MM.1S (cell line): ENCODE results near the gene HDDC3.
A peak's percentile ranks its signal among the peaks of the same experiment; 100 is the strongest.

Experiments
- DNase-seq: peaks from one replicate; pipeline ENCODE4 v3.0.0-alpha.2; 2015
- H2AFZ ChIP-seq: fragments of 300-600 bp; sonication (generic); 2 replicates; pipeline ENCODE4 v1.6.0; 2016; ENCODE audit warnings: antibody characterized with exemption, low read length
- H3F3A ChIP-seq: fragments of 300-600 bp; sonication (generic); 2 replicates; pipeline ENCODE4 v1.6.1; 2016; ENCODE audit warnings: mild to moderate bottlenecking, antibody characterized with exemption, low read length, moderate library complexity, mixed read lengths; ENCODE audit not compliant: insufficient read depth
- H3K27ac ChIP-seq: fragments of 300-600 bp; sonication (generic); 2 replicates; pipeline ENCODE4 v1.5.1; 2016; ENCODE audit warnings: mild to moderate bottlenecking, low read length
- H3K27me3 ChIP-seq: fragments of 300-600 bp; sonication (generic); replicated peaks from 2 replicates; pipeline ENCODE4 v1.6.0; 2016; ENCODE audit warnings: low read length; ENCODE audit not compliant: insufficient read depth
- H3K36me3 ChIP-seq: fragments of 300-600 bp; sonication (generic); replicated peaks from 2 replicates; pipeline ENCODE4 v1.6.1; 2016; ENCODE audit warnings: mild to moderate bottlenecking, low read length, mixed read lengths; ENCODE audit not compliant: insufficient read depth
- H3K4me1 ChIP-seq: fragments of 300-600 bp; sonication (generic); 2 replicates; pipeline ENCODE4 v1.6.1; 2016; ENCODE audit warnings: low read length, mixed read lengths
- H3K4me2 ChIP-seq: fragments of 300-600 bp; sonication (generic); 2 replicates; pipeline ENCODE4 v1.6.0; 2016; ENCODE audit warnings: low read depth, low read length
- H3K4me3 ChIP-seq: fragments of 300-600 bp; sonication (generic); 2 replicates; pipeline ENCODE4 v1.5.1; 2016; ENCODE audit warnings: low read length, mixed read lengths
- H3K79me2 ChIP-seq: fragments of 300-600 bp; sonication (generic); 2 replicates; pipeline ENCODE4 v1.6.1; 2016; ENCODE audit warnings: mixed run types, low read length, mixed read lengths
- H3K9ac ChIP-seq: fragments of 300-600 bp; sonication (generic); 2 replicates; pipeline ENCODE4 v1.6.1; 2016; ENCODE audit warnings: low read length, mixed read lengths
- H3K9me2 ChIP-seq: fragments of 300-600 bp; sonication (generic); replicated peaks from 2 replicates; pipeline ENCODE4 v1.6.1; 2016; ENCODE audit warnings: mild to moderate bottlenecking, low read length, mixed read lengths; ENCODE audit not compliant: insufficient read depth
- H3K9me3 ChIP-seq: fragments of 300-600 bp; sonication (generic); replicated peaks from 2 replicates; pipeline ENCODE4 v1.6.1; 2016; ENCODE audit warnings: mild to moderate bottlenecking, low read length, mixed read lengths; ENCODE audit not compliant: insufficient read depth
- H4K20me1 ChIP-seq: fragments of 300-600 bp; sonication (generic); 2 replicates; pipeline ENCODE4 v1.6.1; 2016; ENCODE audit warnings: mild to moderate bottlenecking, low read length, moderate library complexity, mixed read lengths; ENCODE audit not compliant: insufficient read depth
- EZH2 ChIP-seq: fragments of 300-600 bp; sonication (generic); optimal IDR thresholded peaks from 2 replicates; pipeline ENCODE3; 2017; ENCODE audit warnings: low read depth, mild to moderate bottlenecking, antibody characterized with exemption, low read length, mixed read lengths
- EZH2phosphoT487 ChIP-seq: fragments of 300-600 bp; sonication (generic); IDR thresholded peaks from 2 replicates; pipeline ENCODE4 v1.6.1; 2018; ENCODE audit warnings: antibody characterized with exemption, low read length
- TF ChIP-seq, protein P1 (sequence below): fragments of 300-600 bp; sonication (generic); IDR thresholded peaks from 2 replicates; pipeline ENCODE4 v1.5.1; 2016; ENCODE audit warnings: antibody characterized with exemption, low read length, mixed read lengths

HDDC3 gene

DNA sequence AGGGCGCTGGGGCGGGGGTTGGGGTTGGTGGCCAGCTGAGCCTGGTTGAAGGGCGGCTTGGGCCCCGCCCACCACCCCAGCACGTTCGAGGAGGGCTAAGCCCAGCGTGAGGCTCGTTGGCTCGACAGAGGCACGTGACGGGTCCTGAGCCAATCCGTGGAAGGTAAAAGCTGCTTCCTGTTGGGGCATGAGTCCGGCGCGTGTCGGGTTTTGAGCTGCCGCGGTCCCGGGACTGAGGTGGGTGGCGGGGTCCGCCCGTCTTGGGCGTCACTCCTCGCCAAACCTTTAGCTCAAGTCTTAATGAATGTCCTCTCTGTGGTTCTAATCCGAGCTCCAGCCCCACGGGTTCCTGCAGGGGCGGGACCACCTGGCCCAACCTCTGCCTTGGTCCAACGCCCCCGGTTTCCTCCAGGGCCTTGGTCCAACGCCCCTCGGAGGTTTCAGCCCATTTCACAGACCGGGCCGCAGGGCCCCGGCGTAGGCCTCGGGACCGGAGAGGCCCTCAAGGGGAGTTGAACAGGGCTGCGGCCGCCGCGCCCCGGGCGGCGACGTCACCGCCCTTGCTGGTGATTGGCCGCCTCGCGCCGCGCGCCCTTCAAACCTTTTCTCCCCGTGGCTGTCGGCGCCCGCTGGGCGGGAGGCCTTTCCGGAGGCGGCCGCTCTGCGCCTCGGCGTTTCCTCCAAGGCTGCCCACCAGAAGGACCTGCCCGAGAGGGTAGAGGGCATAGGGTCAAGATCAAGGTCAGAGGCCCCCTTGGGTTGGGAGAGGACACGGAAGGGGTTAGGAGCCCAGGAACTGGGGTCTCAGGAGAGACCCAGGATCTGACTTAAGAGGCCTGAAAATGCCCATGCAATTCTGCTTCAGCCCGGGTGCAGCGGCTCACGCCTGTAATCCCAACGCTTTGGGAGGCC, 22.6 kb upstream of the HDDC3 start, which contains the start of gene RCCD1:
Gene RCCD1, plus strand, starts transcription at position 173 of the 912 bp plus-strand sequence. CDS start 1,851 bp downstream, outside the sequence.
- H3K36me3 ChIP-seq: no peaks in the 10 kb centered on the region
- H3K4me2 ChIP-seq: peak within 1 kb of the TSS; percentile 94
- TF ChIP-seq EZH2phosphoT487 (no peak), EZH2 (no peak)
- TF ChIP-seq, protein P1, sequence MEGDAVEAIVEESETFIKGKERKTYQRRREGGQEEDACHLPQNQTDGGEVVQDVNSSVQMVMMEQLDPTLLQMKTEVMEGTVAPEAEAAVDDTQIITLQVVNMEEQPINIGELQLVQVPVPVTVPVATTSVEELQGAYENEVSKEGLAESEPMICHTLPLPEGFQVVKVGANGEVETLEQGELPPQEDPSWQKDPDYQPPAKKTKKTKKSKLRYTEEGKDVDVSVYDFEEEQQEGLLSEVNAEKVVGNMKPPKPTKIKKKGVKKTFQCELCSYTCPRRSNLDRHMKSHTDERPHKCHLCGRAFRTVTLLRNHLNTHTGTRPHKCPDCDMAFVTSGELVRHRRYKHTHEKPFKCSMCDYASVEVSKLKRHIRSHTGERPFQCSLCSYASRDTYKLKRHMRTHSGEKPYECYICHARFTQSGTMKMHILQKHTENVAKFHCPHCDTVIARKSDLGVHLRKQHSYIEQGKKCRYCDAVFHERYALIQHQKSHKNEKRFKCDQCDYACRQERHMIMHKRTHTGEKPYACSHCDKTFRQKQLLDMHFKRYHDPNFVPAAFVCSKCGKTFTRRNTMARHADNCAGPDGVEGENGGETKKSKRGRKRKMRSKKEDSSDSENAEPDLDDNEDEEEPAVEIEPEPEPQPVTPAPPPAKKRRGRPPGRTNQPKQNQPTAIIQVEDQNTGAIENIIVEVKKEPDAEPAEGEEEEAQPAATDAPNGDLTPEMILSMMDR: no peak
- no peaks in the 10 kb centered on the region for H3K9me3 ChIP-seq
- peak within 1 kb of the TSS; percentile 92 for H3K4me3 ChIP-seq
- H3K4me1 ChIP-seq: no peaks in the 10 kb centered on the region
- no peaks in the 10 kb centered on the region for H3K27me3 ChIP-seq
- H2AFZ ChIP-seq: peak within 1 kb of the TSS; percentile 85
- H3K79me2 ChIP-seq: peaks cover 37% of the 10 kb centered on the region
- H3K27ac ChIP-seq: peak within 1 kb of the TSS; percentile 99
- peaks cover 25% of the 10 kb centered on the region for H3F3A ChIP-seq
- H3K9ac ChIP-seq: peak within 1 kb of the TSS; percentile 100
- H4K20me1 ChIP-seq: no peaks in the 10 kb centered on the region
- H3K9me2 ChIP-seq: no peaks in the 10 kb centered on the region
- peak; percentile 99 for DNase-seq

DNA sequence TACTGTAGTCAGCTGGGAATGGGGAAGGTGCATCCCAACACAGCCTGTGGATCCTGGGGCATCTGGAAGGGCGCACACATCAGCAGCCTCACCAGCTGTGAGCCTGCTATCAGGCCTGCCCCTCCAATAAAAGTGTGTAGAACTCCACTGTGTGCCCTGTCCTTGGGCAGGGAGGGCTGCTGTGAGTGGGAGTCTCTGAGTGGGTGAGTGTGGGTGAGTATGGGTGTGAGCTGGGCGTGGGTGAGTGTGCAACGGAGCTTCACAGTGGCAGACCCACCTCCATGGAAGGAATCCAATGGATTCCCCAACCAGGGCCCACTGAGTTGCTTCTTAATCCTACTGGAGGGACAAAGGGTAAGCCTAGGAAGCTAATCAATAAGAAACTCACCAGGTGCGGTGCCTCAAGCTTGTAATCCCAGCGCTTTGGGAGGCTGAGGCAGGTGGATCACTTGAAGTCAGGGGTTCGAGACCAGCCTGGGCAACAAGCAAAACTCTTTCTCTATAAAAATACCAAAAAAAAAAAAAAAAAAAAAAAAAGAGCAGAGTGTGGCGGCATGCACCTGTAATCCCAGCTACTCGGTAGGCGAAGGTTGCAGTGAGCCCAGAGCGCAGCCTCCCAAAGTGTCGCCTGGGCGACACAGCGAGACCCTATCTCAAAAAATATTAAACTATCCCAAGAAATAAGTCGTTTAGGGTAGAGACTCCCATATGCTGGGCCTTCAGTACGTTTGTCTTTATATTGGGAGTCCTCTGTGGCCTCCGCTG, 21.8 kb upstream of the HDDC3 start:
- TF ChIP-seq EZH2 (no peak), EZH2phosphoT487 (no peak)
- TF ChIP-seq, protein P1: no peak
- Histone ChIP-seq H3K4me1 (no peaks in the 10 kb centered on the region), H3K27ac (peak overlapping the region; percentile 99; the same call in 1 of the 2 replicates), H3K36me3 (no peaks in the 10 kb centered on the region), H3K9me3 (no peaks in the 10 kb centered on the region), H3K9me2 (no peaks in the 10 kb centered on the region), H3K4me2 (peak overlapping the region; percentile 94), H3F3A (peaks cover 25% of the 10 kb centered on the region), H4K20me1 (no peaks in the 10 kb centered on the region), H3K4me3 (peak overlapping the region; percentile 92; the same call in 1 of the 2 replicates), H3K27me3 (no peaks in the 10 kb centered on the region), H3K79me2 (peaks cover 30% of the 10 kb centered on the region), H2AFZ (peak overlapping the region; percentile 85; the same call in 1 of the 2 replicates), H3K9ac (peak overlapping the region; percentile 100; the same call in 1 of the 2 replicates)
- DNase-seq: no peak

- Histone ChIP-seq H3K9me3 (no peaks in the 10 kb centered on the region), H3K4me3 (no peak overlapping the region), H2AFZ (no peak overlapping the region), H3K9me2 (no peaks in the 10 kb centered on the region), H3K4me2 (no peak overlapping the region), H3K36me3 (no peaks in the 10 kb centered on the region), H4K20me1 (no peaks in the 10 kb centered on the region), H3K27me3 (no peaks in the 10 kb centered on the region), H3K79me2 (peaks cover 27% of the 10 kb centered on the region), H3F3A (peaks cover 25% of the 10 kb centered on the region), H3K9ac (no peak overlapping the region), H3K4me1 (no peaks in the 10 kb centered on the region), H3K27ac (no peak overlapping the region)
- DNase-seq: no peak
- TF ChIP-seq, protein P1: no peak
- no peak for TF ChIP-seq EZH2phosphoT487
- TF ChIP-seq EZH2: no peak
These were observed 20.7 kb upstream of the HDDC3 start for GRCh38 chr15:90952901-90953677.
